HG03103 (cell line): ENCODE data around the gene LAMC3.
"Not testable (repeated sequence)": the region's sequence is repeated elsewhere in the genome, so short reads cannot be mapped to it uniquely, and the experiment has no call there.

ENCODE experiments used
- ATAC-seq: cut with Tn5 transposase; IDR thresholded peaks from one replicate; pipeline ENCODE4 v1.9.1; 2021; ENCODE audit warnings: low read depth; ENCODE audit not compliant: unreplicated experiment

Gene LAMC3

DNA sequence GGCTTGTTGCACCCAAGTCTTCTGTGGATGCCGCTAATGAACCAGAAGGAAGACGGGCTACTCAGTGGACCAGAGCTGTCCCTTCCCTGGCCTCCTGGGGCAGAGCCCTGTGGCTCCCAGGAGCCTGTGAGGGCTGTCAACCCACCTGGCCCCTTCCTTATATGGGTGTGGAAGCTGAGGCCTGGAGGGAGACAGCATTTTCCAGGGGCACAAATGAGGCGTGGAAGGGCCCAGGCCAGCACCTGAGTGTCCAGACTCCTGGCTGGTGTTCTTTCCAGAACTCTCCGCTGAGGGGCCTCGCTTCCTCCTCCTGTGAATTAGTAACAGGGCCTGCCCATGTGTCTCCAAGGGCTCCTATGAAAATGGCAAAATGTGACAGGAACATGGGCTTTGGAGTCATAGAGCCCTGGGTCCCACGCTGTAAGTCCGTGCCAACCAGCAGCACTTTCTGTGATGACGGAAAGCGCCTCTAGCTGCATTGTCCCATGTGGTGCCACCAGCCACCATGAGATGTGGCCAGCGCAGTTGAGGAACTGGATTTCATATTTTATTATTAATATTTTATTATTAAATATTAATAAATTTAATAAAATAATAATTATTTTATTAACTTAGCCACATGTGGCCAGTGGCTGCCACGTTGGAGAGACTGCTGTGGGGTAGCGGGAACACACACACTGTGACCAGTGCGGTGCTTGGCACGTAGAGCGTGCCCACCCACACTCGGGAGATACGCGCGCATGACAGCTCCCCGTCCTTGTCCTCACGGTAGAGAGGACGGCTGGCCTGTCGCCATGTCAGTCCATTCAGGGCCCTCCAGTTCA is 18.3 kb downstream of the LAMC3 start:
- ATAC-seq = no peak

DNA sequence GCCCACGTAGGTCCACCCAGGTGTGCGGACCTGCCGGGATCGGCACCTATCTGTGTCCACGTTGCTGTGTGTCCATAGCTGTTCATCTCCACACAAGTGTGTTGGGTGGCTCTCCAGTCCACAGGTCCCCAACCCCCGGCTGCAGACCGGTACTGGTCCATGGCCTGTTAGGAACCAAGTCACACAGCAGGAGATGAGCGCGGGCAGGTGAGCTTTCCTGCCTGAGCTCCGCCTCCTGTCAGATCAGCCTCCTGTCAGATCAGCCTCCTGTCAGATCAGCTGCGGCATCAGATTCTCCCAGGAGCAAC is 18.9 kb downstream of the LAMC3 start:
- ATAC-seq = no peak

DNA sequence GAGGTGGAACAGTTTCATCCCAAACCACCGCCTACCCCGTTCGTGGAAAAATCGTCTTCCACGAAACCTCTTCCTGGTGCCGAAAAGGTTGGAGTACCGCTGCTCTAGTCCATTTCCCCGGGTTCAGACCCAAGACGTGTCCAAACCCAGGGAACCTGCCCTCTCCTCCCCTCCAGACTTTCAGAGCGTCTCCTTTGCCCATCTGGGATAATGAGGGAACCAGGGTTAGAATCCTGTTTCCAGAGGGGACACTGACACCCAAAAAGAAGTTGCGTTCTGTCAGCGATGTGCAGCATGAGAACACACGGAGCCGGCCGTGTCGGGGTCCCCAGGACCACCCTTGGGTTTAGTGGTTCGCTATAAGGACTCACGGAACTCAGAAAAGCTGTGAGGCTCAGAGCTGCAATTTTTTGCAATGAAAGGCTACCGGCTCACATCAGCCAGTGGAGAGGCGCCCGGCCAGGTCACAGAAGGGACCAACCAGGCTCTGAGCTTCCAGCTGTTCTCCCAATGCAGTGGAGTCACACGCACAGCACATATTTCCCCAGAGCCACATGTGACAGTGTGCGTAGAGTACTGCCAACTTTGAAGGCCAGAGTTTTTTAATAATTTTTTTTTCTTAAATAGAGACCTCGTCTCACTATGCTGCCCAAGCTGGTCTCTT is 19.4 kb downstream of the LAMC3 start:
- no peak for ATAC-seq

DNA sequence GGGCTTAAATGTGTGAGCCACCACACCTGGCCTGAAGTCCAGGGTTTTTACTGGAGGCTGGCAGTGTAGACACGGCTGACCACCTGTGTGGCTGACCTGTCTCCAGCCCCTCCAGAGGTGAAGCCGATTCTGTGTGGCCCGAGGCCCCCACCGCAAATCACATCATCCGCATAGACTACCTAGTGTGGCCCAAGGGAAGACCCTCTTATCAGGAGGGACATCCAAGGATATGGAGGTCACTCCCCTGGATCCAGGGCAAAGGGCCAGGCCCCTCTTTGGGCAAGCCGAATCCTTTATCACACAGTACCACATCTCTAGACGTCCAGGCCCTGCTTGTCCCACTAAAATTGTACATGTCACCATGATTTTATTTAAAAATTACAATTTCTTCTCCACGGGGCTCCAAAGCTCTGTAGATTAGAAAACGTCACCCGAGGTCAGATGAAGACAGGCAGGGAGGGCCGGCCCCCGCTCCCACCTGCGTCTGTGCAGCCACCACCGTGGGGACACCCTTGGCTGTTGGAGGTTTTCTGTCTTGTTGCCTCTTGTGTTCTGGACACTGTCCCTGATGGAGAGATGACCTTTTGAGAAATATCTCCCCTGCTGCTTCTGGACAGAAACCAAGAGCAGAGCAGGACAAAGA is 20.1 kb downstream of the LAMC3 start:
- ATAC-seq = no peak

DNA sequence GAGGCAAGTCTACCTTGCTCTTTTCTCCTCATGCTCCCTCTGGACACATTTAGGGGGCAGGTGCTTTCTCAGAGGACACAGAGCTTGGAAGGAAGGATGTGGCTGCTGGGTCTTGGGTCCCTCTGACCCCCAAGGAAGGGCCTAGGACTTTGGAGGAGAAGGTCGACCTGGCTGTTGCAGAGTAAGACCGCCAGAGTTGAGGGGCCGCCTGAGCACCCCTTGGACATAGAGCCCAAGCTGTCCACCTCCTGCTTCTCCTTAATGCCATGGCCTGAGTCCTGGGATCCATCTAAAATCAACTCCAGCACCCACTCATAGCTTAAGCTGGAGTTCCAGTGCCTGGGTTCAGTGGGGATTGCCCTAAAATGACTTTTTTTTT is 20.6 kb downstream of the LAMC3 start:
- ATAC-seq = no peak

DNA sequence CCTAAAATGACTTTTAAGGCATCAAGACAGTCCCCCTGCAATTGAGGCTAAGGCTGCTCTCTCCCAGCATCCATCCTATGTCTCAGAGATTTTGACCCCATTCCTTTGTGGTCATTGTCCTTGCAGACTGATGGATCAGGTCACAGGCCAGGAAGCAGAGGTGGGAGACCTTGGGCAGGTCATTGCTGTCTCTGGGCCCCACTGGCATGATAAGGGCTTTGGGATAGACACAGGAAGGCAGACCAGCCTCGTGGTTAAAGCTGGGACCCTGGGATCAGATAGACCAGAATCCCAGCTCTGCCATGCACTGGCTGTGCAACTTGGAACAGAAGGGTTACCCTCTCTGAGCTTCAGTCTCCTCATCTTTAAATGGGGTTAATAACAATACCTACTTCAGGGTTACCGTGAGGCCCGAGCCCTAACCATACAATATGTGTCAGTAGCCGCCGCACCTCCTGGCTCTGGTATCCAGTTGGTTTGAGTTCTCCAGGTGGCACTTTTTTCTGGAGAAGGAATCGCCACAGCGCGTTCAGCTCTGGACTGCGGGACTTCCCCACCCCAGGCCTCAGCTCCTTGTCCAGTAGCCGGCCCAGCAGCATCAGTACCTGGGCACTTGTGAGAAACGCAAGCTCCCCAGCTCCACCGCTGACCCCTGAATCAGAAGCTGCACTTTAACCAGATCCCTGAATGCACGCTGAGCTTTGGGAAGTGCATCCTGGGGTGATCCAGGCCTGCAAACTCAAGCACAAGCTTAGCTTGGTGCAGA is 21.4 kb downstream of the LAMC3 start:
- no peak for ATAC-seq

DNA sequence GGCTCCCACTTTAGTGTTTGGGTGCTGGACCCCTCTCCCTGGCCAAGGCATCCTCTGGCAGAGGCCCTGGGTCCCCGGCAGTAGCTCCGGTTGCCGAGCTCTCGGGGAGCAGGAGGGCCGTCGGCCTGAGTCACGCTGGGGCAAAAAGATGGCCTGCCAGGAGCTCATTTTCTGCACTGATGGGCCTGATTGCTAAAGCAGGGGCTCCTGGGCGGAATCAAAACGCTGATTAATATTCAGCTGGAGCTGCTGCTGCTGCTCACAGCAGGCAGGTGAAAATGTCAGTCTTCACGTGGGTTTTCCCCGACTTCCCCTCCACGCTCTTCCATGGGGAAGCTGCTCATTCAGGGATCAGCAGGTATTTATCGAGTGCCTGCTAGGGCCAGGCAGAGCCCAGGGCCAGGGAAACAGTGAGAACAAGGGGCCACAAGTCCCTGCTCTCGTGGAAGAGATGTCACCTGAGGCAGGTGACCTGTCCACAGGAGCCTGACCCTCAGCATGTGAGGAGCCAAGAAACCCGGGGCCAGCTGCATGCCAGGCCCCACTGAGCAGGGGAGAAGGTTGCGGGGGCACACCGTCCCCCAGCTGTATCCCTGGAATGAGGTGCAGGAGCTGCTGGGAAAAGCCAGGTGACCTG is 22.1 kb downstream of the LAMC3 start:
- ATAC-seq = no peak

DNA sequence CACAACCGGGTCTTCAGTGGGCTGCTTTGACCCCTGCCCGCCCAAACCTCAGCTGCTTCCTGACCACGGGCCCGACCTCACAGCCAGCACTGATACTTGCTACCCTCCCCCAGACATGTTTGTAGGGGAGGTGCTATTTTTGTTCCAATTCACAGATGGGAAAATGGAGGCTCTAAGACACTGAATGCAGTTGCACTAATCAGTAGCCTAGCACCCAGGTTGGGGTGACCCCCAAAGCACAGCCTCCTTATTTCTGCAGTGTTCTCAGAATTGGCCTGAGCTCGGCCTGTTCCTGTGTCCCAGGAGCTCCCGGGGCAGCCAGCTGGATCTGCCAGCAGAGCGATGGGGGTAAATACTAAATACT is 22.6 kb downstream of the LAMC3 start:
- ATAC-seq = no peak

DNA sequence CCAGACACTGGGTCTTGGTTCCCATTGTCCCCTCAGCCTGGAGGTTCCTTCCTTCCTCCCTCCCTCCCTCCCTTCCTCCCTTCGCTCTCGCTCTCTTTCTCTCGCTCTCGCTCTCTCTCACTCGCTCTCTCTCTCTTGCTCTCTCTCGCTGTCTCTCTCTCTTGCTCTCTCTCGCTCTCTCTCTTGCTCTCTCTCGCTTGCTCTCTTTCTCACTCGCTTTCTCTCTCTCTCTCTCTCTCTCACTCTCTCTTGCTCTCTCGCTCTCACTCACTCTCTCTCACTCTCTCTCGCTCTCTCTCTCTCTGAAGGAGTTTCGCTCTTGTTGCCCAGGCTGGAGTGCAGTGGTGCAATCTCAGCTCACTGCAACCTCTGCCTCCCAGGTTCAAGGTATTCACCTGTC is 23.4 kb downstream of the LAMC3 start:
- ATAC-seq = no peak

DNA sequence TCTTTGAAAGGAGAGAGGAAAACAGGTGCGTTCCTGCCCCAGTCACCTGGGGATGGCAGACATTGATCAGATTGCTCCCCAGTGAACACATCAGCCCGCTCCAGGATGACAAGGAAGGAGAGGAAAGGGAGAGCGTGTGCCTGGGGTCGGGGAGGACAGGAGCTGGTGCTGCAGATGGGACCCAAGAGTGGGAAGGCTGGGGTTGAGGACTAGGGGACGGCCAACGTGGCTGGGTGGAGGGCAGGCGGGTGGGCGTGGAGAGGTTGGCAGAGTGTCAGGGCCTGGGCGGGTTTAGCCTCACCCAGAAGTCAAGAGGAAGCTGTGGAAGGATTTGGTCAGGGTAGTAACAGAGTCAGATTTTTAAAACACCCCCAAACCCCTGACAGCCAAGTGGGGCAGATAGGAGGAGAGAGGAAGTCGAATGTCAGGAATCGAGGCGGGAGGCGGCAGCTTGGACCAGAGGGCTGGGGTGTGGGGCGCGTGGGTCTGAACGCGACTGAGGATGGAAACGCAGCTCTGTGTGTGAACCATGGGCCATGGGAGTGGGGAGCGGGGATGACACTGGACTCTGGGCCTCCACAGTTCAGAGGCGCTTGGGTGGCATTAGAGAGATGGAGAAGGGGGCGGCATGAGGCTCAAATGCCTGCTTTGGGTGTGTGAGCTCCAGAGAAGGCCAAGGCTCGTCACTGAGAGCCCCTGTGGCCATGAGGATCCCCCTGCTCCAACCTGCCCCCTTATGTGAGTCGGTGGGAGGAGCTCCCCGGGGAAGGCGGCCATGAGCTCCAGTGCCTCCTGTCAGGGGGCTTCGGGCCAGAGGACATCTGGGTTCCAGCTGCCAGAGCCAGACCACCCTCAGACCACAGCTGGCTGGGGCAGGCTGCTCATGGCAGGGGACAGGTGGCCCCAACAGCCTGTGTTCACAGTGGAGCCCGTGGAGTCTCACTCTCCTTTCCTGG is 24.6 kb downstream of the LAMC3 start:
- no peak for ATAC-seq

DNA sequence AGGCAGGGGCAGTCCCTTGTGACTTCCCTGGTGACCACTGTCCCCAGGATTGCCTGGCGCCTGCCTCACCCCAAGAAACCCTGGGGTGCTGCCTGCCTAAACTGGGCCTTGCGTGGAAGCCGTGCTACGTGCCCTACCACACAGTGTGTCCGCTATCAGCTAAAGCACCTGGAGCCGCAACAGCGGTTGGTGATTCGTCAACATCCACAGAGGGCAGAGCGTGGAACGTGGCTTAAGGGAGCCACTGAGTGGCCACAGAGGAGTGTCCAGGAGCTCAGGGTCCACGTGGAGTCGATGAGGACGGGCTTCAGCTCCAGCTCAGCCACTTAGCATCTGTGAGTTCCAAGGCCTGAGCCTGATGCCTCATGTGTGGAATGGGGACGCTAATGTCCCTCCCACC is 25.3 kb downstream of the LAMC3 start:
- ATAC-seq = no peak

DNA sequence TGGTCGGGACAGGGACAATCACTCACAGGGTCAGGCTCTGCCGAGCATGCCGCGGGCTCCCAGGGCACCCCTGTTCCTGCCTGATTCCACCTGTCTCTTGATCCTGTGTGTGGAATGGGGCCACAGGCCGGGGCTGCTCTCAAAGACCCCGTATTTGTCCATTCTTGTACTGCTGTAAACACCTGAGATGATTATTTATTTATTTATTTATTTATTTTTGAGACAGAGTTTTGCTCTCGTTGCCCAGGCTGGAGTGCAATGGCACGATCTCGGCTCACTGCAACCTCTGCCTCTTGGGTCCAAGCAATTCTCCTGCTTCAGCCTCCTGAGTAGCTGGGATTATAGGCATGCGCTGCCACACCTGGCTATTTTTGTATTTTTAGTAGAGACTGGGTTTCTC is 25.8 kb downstream of the LAMC3 start:
- ATAC-seq = not testable (repeated sequence)

DNA sequence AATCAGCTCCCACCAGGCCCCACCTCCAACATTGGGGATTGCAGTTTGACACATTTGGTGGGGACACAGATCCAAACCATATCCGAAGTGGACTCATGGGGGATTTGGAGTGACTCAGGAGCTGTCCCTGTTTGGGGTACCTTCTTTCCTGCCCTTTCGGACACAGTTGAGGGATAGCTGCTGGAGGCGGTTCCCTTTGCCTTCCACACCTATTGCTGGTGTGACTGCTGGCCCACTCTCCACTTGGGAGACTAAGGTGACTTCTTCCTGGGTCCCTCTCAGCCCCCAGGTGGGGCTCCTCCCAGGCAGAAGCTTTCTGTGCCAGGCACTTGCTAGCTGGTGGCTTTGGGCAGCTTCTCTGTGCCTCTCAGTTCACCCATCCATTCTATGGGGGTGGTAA is 26.6 kb downstream of the LAMC3 start:
- ATAC-seq = no peak

DNA sequence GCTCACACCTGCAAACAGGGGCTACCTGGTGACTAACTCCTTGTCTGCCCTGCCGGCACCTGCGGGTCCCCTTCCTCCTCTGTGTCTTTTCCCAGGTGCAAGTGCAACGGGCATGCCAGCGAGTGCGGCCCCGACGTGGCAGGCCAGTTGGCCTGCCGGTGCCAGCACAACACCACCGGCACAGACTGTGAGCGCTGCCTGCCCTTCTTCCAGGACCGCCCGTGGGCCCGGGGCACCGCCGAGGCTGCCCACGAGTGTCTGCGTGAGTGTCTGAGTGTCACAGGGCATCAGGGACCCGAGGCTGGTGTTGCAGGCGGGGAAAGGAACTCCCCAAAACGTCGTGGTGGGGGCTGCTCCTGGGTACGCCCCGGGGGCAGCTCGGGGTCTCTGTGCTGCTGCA is 27.1 kb downstream of the LAMC3 start:
- no peak for ATAC-seq

DNA sequence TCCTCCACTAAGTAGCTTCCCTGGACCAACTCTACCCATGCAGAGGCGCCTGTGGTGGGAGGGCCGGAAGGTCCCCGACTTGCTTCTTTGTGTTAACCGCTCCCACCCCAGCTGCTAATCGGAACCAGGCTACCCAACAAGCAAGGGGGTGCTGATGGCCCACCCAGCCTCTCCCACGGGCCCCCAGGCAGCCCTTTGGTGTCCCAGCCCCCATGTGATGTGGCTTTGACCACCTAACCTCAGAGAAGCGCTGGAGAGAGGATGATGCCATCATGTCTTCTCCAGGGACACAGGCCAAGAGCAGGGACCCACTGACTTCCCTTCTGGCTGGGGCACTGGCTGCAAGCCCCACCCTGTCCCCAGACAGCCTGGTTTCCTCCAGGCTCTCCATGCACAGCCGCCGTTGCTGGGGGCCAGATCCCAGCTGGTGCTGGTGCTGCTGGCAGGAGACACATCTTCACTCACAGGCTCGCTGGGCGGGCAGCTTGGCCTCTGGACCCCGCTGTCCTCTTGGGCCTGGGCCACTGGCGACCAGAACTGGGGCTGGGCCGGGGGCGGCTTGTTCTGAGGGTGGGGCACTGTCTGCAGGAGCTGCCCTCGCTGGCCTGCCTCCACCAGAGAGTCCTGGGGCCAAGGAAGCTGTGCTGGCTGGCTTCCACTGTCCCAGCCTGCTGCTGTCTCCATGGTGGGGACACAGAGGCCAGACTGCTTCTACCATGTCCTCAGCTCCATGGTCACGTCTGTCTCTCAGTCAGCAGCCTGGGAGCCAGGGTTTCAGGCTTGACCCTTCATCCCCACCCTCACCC is 27.8 kb downstream of the LAMC3 start:
- no peak for ATAC-seq

DNA sequence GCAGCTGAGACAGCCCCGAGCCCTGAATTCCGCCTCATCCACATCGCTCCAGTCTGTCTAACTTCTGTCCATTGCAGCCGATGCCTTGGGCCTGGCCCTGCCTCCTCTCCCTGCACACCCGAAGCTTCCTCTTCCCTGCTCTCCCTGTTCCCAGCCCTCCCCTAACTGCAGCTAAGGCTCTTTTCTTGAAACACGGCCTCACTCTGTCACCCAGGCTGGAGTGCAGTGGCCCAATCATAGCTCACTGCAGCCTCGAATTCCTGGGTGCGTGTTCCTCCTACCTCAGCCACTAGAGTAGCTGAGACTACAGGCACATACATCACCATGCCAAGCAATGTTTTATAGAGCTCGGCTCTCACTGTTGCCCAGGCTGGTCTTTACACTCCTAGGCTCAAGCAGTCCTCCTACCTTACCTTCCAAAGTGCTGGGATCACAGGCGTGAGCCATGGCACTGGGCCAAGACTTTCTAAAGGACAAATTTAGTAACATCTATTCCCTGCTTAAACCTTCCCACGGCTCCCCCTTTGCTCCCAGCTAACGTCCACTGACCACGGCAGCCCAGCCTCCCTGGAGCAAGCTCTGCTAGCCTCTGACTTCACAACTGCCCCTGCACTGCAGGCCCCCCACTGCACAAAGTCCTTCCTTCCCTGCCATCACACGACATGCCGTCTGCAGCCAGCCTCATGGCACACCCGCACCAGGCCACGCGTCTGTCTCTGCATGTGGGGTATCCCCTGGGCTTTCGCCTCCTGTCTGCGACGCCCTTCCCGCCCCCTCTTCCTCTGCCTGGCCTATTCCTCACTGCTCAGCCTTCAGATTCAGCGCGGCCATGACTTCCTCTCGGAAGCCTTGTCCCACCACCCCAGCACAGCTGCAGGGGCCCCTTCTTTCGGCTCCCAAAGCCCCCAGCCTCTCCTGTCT is 28.6 kb downstream of the LAMC3 start:
- no peak for ATAC-seq

DNA sequence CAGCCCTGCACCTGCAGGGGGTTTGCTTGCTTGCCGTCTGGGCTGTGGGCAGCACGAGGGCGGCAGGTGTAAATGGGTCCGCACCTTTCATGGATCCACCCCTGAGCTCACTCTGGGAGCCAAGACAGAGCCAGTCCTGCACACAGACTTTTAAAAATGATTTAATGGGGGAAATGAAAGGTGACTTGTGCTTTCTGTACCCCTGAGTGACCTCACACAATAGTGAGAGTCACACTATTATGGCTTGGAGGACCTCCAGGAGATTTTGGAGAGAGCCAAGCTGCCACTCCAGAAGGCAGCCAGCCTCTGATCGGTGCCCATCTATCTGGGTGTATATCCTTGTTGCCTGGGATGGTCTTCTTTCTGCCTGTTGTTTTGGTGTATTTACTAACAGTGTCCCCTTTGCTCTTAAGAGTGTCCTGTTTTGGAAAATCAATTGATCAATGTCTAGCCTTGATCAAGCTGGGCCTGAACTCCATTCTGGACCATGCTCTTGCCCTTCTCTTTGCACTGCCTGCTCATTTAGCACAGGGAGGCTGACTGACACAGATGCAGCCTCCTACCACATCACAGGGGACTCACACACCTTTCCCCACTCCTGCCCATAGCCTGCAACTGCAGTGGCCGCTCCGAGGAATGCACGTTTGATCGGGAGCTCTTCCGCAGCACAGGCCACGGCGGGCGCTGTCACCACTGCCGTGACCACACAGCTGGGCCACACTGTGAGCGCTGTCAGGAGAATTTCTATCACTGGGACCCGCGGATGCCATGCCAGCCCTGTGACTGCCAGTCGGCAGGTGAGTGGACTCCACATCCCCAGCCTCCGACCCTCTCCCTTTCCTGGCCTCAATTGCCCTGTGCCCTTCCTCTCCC is 29.5 kb downstream of the LAMC3 start:
- ATAC-seq = no peak
